Fibroblast of lung (primary cell): ENCODE results near the gene TNRC6C. TPM values are rescaled to one million over a fixed set of nuclear protein-coding genes. Genes with fewer than 3 reads are reported as not detected.

Source experiments
- DNase-seq, 2 donors: peaks; one replicate each; pipeline versions ENCODE4 v3.0.0 to v3.0.0-alpha.2; 2010; ENCODE audit warnings: low read depth in 2 of 2
- H2AFZ ChIP-seq: 2 replicates; pipeline ENCODE4 v1.5.1; 2012; ENCODE audit warnings: low read length, control low read depth, inconsistent platforms
- H3K27ac ChIP-seq: 2 replicates; pipeline ENCODE4 v1.5.1; 2011; ENCODE audit warnings: low read length, control low read depth; ENCODE audit not compliant: insufficient read depth
- H3K27me3 ChIP-seq: 2 replicates; pipeline ENCODE4 v1.5.1; 2011; ENCODE audit warnings: mild to moderate bottlenecking, low read length; ENCODE audit not compliant: control insufficient read depth, insufficient read depth
- H3K36me3 ChIP-seq: 2 replicates; pipeline ENCODE4 v1.5.1; 2011; ENCODE audit warnings: low read length; ENCODE audit not compliant: control insufficient read depth, insufficient read depth
- H3K4me1 ChIP-seq: 2 replicates; pipeline ENCODE4 v1.5.1; 2011; ENCODE audit warnings: low read length; ENCODE audit not compliant: control insufficient read depth, insufficient read depth; ENCODE audit errors: extremely low read depth
- H3K4me2 ChIP-seq: 2 replicates; pipeline ENCODE4 v1.5.1; 2011; ENCODE audit warnings: low read length, control low read depth; ENCODE audit not compliant: insufficient read depth; ENCODE audit errors: extremely low read depth
- H3K4me3 ChIP-seq, 4 experiments: fragments of 200-600 bp in 1 of 4; sonication (generic) in 1 of 4; replicated peaks in 1 of 4; 2 replicates each; pipeline ENCODE4 v1.5.1; 2011 to 2016; ENCODE audit warnings: low read length in 4 of 4, low read depth in 3 of 4, mild to moderate bottlenecking in 3 of 4, control low read depth in 2 of 4, inconsistent platforms in 1 of 4, mixed read lengths in 1 of 4; ENCODE audit not compliant: insufficient read depth in 1 of 4; ENCODE audit errors: control extremely low read depth in 1 of 4
- H3K79me2 ChIP-seq: 2 replicates; pipeline ENCODE4 v1.5.1; 2012; ENCODE audit warnings: mild to moderate bottlenecking, low read length, inconsistent platforms; ENCODE audit not compliant: control insufficient read depth, insufficient read depth
- H3K9ac ChIP-seq: 2 replicates; pipeline ENCODE4 v1.5.1; 2011; ENCODE audit warnings: mild to moderate bottlenecking, low read length, control low read depth; ENCODE audit not compliant: insufficient read depth
- H3K9me3 ChIP-seq: 2 replicates; pipeline ENCODE4 v1.5.1; 2012; ENCODE audit warnings: low read depth, low read length; ENCODE audit not compliant: control insufficient read depth, insufficient read depth
- H4K20me1 ChIP-seq: 2 replicates; pipeline ENCODE4 v1.5.1; 2011; ENCODE audit warnings: low read length; ENCODE audit not compliant: control insufficient read depth, insufficient read depth; ENCODE audit errors: extremely low read depth
- EZH2 ChIP-seq: IDR thresholded peaks from 2 replicates; pipeline ENCODE4 v1.5.1; 2012; ENCODE audit warnings: low read length, control low read depth, mild to moderate bottlenecking; ENCODE audit errors: missing control alignments
- polyA plus RNA-seq, 2 donors: library from polyadenylated mRNA; depleted of rRNA in 1 of 2; stranded (reverse) in 1 of 2; unstranded in 1 of 2; fragments of >200 nt; gene quantifications; 2 replicates each; pipeline ENCODE4 v1.2.1, GENCODE V29; 2011 to 2012; ENCODE audit warnings: missing spikeins in 1 of 2
- total RNA-seq: library from RNA; depleted of rRNA; stranded (reverse); fragments of >200 nt; gene quantifications from 2 replicates; pipeline ENCODE4 v1.2.1, GENCODE V29; 2014
- TF ChIP-seq, protein P1 (sequence below), 2 donors: IDR thresholded peaks in 1 of 2; conservative IDR thresholded peaks in 1 of 2; 1 replicate in 1 of 2; 2 replicates in 1 of 2; pipeline ENCODE4 v1.5.1; 2011 to 2012; ENCODE audit warnings: low read length in 2 of 2, control low read depth in 1 of 2, inconsistent platforms in 1 of 2, low read depth in 1 of 2, mild to moderate bottlenecking in 1 of 2

TNRC6C gene
- total and polyA plus RNA-seq, 2 donors (not counting 1 experiment from before 2014, with no cell fraction given): 2.1 to 4.6 TPM

DNA sequence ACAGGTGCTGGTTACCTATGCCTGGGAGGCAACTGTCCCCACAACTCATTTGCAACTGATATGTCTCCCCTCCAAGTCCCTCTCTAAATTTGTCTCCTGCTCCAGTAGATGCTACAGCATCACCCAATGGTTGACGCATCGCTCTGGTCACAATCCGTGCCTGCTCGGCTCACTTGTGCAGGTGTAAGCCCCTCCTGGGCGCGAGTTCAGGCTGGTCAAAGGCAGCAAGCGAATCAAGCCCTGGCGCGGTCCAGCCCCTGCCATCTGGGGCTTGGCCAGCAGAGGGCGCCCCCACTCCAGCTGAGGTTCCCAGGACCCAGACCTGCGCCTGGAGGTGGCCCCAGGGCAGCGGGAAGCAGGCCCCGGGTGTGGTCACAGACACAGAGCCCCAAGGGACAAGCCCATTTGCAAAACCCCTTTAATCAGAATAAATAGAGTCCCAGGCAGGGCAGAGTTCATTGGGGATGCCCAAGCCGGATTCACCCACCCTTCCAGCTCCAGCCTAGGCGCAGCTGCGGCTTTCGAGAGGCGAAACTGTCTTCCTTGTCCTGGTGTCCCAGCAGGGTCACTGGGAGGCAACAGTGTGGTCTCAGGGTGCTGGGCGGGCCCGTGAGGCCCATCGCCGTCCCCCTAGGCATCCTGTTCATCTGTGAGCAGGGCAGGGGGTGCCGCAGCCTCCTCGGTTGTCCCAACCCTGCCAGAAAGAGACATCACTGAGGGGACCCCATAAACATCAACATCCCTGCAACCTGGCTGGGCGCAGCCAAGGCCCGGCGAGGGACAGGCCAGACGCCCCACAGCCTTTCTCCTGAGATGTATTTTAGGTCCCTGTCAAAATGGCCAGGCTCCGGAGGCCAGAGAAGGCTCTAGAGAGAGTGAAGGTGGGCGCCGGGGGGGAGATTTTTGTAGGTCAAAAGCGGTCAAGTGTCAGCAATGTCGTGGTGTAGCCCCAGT lies 154.3 kb downstream of the TNRC6C start:
- no peaks in the 10 kb centered on the region for H3K36me3 ChIP-seq
- H4K20me1 ChIP-seq: no peaks in the 10 kb centered on the region
- no peaks in the 10 kb centered on the region for H3K27me3 ChIP-seq
- no peak overlapping the region for H3K27ac ChIP-seq
- H3K4me1 ChIP-seq: no peaks in the 10 kb centered on the region
- no peak overlapping the region for H3K4me3 ChIP-seq
- DNase-seq: peak; percentile 20 to 34
- TF ChIP-seq, protein P1, sequence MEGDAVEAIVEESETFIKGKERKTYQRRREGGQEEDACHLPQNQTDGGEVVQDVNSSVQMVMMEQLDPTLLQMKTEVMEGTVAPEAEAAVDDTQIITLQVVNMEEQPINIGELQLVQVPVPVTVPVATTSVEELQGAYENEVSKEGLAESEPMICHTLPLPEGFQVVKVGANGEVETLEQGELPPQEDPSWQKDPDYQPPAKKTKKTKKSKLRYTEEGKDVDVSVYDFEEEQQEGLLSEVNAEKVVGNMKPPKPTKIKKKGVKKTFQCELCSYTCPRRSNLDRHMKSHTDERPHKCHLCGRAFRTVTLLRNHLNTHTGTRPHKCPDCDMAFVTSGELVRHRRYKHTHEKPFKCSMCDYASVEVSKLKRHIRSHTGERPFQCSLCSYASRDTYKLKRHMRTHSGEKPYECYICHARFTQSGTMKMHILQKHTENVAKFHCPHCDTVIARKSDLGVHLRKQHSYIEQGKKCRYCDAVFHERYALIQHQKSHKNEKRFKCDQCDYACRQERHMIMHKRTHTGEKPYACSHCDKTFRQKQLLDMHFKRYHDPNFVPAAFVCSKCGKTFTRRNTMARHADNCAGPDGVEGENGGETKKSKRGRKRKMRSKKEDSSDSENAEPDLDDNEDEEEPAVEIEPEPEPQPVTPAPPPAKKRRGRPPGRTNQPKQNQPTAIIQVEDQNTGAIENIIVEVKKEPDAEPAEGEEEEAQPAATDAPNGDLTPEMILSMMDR (conservative IDR thresholded peaks at IDR 0.05 in 1 of 2, IDR thresholded peaks at IDR 0.05 in 1 of 2; ENCODE audit: low read depth in 1 of 2, low read length in 2 of 2): peak; percentile 90 to 92
- TF ChIP-seq EZH2: no peak
- no peak overlapping the region for H2AFZ ChIP-seq
- no peak overlapping the region for H3K4me2 ChIP-seq
- no peaks in the 10 kb centered on the region for H3K79me2 ChIP-seq
- H3K9me3 ChIP-seq: no peaks in the 10 kb centered on the region
- H3K9ac ChIP-seq: no peak overlapping the region

DNA sequence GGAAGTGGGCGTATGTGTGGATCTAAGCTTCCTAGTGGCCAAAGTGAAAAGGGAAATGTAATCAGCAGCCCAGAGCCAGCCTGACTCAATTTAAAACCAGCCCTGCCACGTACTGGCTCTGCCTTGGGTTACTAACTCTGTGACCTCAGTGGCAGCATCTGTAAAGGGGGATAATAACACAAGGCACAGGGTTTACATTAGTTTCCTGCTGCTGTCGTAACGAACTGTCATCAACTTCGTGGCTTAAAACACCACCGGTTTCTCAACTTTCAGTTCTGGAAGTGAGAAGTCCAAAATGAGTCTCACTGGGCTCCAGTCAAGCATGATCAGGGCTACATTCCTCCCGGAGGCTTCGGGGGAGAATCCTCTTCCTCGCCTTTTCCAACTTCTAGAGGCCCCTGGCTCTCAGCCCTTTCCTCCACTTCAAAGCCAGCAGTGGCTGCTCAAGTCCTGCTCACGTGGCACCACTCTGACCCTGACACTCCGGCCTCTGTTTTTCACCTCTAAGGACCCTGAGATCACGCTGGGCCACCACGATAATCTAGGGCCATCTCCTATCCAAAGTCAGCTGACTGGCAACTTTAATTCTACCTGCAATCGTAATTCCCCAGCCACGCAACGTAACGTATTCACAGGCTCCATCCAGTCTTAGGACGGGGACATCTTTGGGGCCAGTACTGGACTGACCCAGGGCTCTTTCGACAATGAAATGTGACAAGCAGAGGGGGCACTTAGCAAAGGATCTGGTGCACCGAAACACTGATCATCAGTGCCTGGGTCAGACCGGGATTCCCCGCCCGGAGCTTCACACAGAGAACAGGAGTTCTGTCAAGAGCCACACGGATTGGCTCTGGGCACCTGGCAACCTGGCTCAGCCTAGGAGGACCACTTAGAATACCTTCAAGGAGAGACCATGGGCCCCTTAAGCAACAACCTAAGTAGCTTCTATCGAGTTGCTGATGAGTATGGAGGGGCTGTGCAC lies 155.6 kb downstream of the TNRC6C start:
- TF ChIP-seq, protein P1 (conservative IDR thresholded peaks at IDR 0.05 in 1 of 2, IDR thresholded peaks at IDR 0.05 in 1 of 2; ENCODE audit: low read depth in 1 of 2, low read length in 2 of 2): no peak
- TF ChIP-seq EZH2: no peak
- Histone ChIP-seq H3K4me1 (no peaks in the 10 kb centered on the region), H3K9ac (no peak overlapping the region), H3K27ac (no peak overlapping the region), H3K4me2 (no peak overlapping the region), H3K79me2 (no peaks in the 10 kb centered on the region), H3K27me3 (no peaks in the 10 kb centered on the region), H4K20me1 (no peaks in the 10 kb centered on the region), H3K4me3 (no peak overlapping the region), H3K9me3 (no peaks in the 10 kb centered on the region), H2AFZ (no peak overlapping the region), H3K36me3 (no peaks in the 10 kb centered on the region)
- DNase-seq: no peak
